CD4-positive, alpha-beta T cell (primary cell): ENCODE measurements around the gene RHOBTB3. TPM values are rescaled to one million over a fixed set of nuclear protein-coding genes. Genes with fewer than 3 reads are reported as not detected.

Source experiments
- ATAC-seq: fragments of 200-7000 bp; cut with Tn5 transposase; one replicate; pipeline ENCODE4 v1.10.0; 2022; ENCODE audit warnings: mild to moderate bottlenecking; ENCODE audit not compliant: poor library complexity
- CTCF ChIA-PET: fragments of 350-600 bp; sonication (Branson Sonifier 250); formaldehyde crosslinking; loops from one replicate; lab custom pipeline; 2021; ENCODE audit warnings: antibody characterized with exemption, inconsistent platforms; lab: Charles Lee
- POLR2A ChIA-PET: fragments of 350-600 bp; sonication (Branson Sonifier 250); formaldehyde crosslinking; loops from one replicate; lab custom pipeline; 2021; ENCODE audit warnings: antibody characterized with exemption, inconsistent platforms; lab: Charles Lee
- DNase-seq, 14 experiments: peaks; one replicate each; pipeline ENCODE4 v3.0.0-alpha.2; 2013 to 2020; ENCODE audit warnings: mixed read lengths in 2 of 14
- H3K27ac ChIP-seq, 2 donors: one replicate each; pipeline versions ENCODE4 v1.5.1 to v1.7.0; 2013; ENCODE audit warnings: low read length in 2 of 2, low read depth in 1 of 2, mild to moderate bottlenecking in 1 of 2
- H3K27me3 ChIP-seq, 2 experiments: 1 replicate in 1 of 2; 2 replicates in 1 of 2; pipeline versions ENCODE4 v1.6.1 to v1.7.0; 2013; ENCODE audit warnings: low read length in 2 of 2, control low read depth in 1 of 2, mild to moderate bottlenecking in 1 of 2, moderate library complexity in 1 of 2; ENCODE audit not compliant: insufficient read depth in 2 of 2, control insufficient read depth in 1 of 2
- H3K36me3 ChIP-seq: one replicate; pipeline ENCODE4 v1.6.1; 2013; ENCODE audit warnings: low read length, control low read depth; ENCODE audit not compliant: insufficient read depth
- H3K4me1 ChIP-seq: one replicate; pipeline ENCODE4 v1.6.1; 2013; ENCODE audit warnings: low read length, control low read depth; ENCODE audit not compliant: insufficient read depth
- H3K4me3 ChIP-seq: one replicate; pipeline ENCODE4 v1.5.1; 2013; ENCODE audit warnings: mild to moderate bottlenecking, low read length, moderate library complexity
- H3K9me3 ChIP-seq, 2 experiments: 1 replicate in 1 of 2; 2 replicates in 1 of 2; pipeline versions ENCODE4 v1.6.1 to v1.7.0; 2013; ENCODE audit warnings: low read length in 2 of 2, mild to moderate bottlenecking in 2 of 2, control low read depth in 1 of 2, moderate library complexity in 1 of 2; ENCODE audit not compliant: control insufficient read depth in 1 of 2, insufficient read depth in 1 of 2
- H3K27ac Mint-ChIP-seq: one replicate; pipeline ENCODE4 v1.8.0; 2020; ENCODE audit warnings: mixed read lengths
- H3K27me3 Mint-ChIP-seq: one replicate; pipeline ENCODE4 v1.8.0; 2021; ENCODE audit warnings: mixed read lengths
- H3K36me3 Mint-ChIP-seq: one replicate; pipeline ENCODE4 v1.8.0; 2021; ENCODE audit warnings: low read depth, mixed read lengths
- H3K4me1 Mint-ChIP-seq: one replicate; pipeline ENCODE4 v1.8.0; 2021; ENCODE audit warnings: low read depth, mixed read lengths
- H3K4me3 Mint-ChIP-seq: one replicate; pipeline ENCODE4 v1.8.0; 2020; ENCODE audit warnings: mild to moderate bottlenecking, mixed read lengths
- H3K9me3 Mint-ChIP-seq: one replicate; pipeline ENCODE4 v1.8.0; 2020; ENCODE audit warnings: mixed read lengths
- intact Hi-C, 2 experiments: fragments of 100-400 bp; cut with DNase I in 1 of 2; cut with micrococcal nuclease in 1 of 2; formaldehyde crosslinking; loops; one replicate each; pipeline versions ENCODE4 v1.15.1 to v1.9.0; 2023 to 2025; cut with DNase I, micrococcal nuclease
- total RNA-seq, 174 experiments: library from RNA in 2 of 174; stranded (reverse) in 2 of 174; gene quantifications; one replicate each; pipeline ENCODE4 v1.2.3 and lab custom pipeline; 2021 to 2026
- TF ChIP-seq, protein P1 (sequence below): fragments of 200-600 bp; IDR thresholded peaks from one replicate; pipeline ENCODE4 v1.8.0; 2022; ENCODE audit warnings: antibody characterized with exemption, mild to moderate bottlenecking

The RHOBTB3 gene
- total RNA-seq, 2 experiments from 2014 or later: 3.8 to 4.3 TPM

DNA sequence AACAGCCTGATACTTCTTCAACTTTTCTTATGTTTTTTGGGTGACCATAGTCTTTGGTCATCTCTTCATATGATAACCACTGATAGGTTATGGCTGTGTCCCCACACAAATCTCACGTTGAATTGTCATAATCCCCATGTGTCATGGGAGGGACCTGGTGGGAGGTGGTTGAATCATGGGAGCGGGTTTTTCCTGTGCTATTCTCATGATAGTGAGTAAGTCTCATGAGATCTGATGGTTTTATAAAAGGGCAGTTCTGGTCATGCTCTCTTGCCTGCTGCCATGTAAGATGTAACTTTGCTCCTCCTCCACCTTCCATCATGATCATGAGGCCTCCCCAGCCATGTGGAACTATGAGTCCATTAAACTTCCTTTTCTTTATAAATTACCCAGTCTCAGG is 8.7 kb downstream of the RHOBTB3 start:
- DNase-seq (no peak), ATAC-seq (no peak)
- CTCF ChIA-PET: no interaction called here
- H3K27ac Mint-ChIP-seq: no peak overlapping the region
- no peak overlapping the region for H3K4me3 ChIP-seq
- POLR2A ChIA-PET: no interaction called here
- H3K27me3 Mint-ChIP-seq: peaks cover 6% of the 10 kb centered on the region
- TF ChIP-seq, protein P1, sequence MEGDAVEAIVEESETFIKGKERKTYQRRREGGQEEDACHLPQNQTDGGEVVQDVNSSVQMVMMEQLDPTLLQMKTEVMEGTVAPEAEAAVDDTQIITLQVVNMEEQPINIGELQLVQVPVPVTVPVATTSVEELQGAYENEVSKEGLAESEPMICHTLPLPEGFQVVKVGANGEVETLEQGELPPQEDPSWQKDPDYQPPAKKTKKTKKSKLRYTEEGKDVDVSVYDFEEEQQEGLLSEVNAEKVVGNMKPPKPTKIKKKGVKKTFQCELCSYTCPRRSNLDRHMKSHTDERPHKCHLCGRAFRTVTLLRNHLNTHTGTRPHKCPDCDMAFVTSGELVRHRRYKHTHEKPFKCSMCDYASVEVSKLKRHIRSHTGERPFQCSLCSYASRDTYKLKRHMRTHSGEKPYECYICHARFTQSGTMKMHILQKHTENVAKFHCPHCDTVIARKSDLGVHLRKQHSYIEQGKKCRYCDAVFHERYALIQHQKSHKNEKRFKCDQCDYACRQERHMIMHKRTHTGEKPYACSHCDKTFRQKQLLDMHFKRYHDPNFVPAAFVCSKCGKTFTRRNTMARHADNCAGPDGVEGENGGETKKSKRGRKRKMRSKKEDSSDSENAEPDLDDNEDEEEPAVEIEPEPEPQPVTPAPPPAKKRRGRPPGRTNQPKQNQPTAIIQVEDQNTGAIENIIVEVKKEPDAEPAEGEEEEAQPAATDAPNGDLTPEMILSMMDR: no peak
- H3K9me3 Mint-ChIP-seq: no peaks in the 10 kb centered on the region
- no peaks in the 10 kb centered on the region for H3K27me3 ChIP-seq
- no peaks in the 10 kb centered on the region for H3K4me1 Mint-ChIP-seq
- no peaks in the 10 kb centered on the region for H3K36me3 ChIP-seq
- no peaks in the 10 kb centered on the region for H3K36me3 Mint-ChIP-seq
- no peak overlapping the region for H3K4me3 Mint-ChIP-seq
- intact Hi-C loops: no loop called here
- no peak overlapping the region for H3K27ac ChIP-seq
- no peaks in the 10 kb centered on the region for H3K4me1 ChIP-seq
- no peaks in the 10 kb centered on the region for H3K9me3 ChIP-seq

DNA sequence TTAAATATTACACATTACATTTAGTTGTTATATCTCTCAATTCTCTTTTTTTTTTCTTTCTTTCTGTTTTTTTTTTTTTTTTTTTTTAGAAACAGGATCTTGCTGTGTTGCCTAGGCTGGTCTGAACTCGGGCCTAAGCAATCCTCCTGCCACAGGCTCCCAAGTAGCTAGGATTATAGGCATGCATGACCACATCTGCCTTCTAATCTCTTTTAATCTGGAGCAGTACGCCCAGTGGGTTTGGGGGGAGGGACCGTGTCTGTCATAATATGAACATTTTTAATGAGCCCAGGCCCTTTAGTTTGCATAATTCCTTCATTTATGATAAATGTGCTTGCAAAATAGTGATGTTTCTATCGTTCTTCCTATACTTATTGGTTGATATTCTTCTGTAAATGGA is 10.3 kb downstream of the RHOBTB3 start:
- H3K4me1 ChIP-seq: no peaks in the 10 kb centered on the region

DNA sequence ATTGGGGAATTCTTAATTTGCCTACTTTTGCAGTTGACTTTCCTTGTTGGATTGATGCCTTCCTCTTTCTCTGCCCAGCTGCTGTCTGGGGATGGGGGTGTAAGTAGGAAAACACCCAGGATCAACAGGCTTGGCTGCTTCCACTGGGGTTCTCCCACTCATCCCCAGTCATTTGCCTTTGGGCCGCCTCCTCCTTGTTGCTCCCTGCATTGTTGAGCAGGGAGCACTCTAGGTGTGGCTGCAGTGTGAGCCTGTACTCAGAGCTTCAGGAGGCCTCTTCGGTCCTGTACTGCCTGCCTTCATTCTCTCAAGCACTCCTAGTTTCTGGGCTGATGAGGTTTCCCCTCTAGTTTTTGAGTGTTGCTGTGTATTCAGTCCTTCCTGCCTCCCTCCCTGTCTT is 12.1 kb downstream of the RHOBTB3 start:
- no peaks in the 10 kb centered on the region for H3K4me1 ChIP-seq
- POLR2A ChIA-PET: no interaction called here
- intact Hi-C loops: no loop called here
- H3K27me3 ChIP-seq: no peaks in the 10 kb centered on the region
- ATAC-seq (no peak), DNase-seq (no peak)
- H3K36me3 Mint-ChIP-seq: no peaks in the 10 kb centered on the region
- H3K9me3 Mint-ChIP-seq: no peaks in the 10 kb centered on the region
- CTCF ChIA-PET: no interaction called here
- H3K36me3 ChIP-seq: no peaks in the 10 kb centered on the region
- no peak overlapping the region for H3K4me3 ChIP-seq
- H3K27ac ChIP-seq: no peak overlapping the region
- H3K27ac Mint-ChIP-seq: no peak overlapping the region
- no peaks in the 10 kb centered on the region for H3K4me1 Mint-ChIP-seq
- H3K27me3 Mint-ChIP-seq: no peaks in the 10 kb centered on the region
- TF ChIP-seq, protein P1: no peak
- H3K4me3 Mint-ChIP-seq: no peak overlapping the region
- no peaks in the 10 kb centered on the region for H3K9me3 ChIP-seq

More for the DNA sequence above, 10.3 kb downstream of the RHOBTB3 start:
- H3K27ac Mint-ChIP-seq: no peak overlapping the region
- POLR2A ChIA-PET: no interaction called here
- TF ChIP-seq, protein P1: no peak
- Histone ChIP-seq H3K4me3 (no peak overlapping the region), H3K27me3 (no peaks in the 10 kb centered on the region), H3K27ac (no peak overlapping the region), H3K9me3 (no peaks in the 10 kb centered on the region), H3K36me3 (no peaks in the 10 kb centered on the region)
- no peaks in the 10 kb centered on the region for H3K27me3 Mint-ChIP-seq
- ATAC-seq (no peak), DNase-seq (no peak)
- CTCF ChIA-PET: interaction anchor here (0.6 kb wide), 1 partner anchor 21 kb away, joined by 3 read pairs; no protein-coding TSS in a partner anchor
- intact Hi-C loops: no loop called here
- H3K4me3 Mint-ChIP-seq: no peak overlapping the region
- H3K36me3 Mint-ChIP-seq: no peaks in the 10 kb centered on the region
- no peaks in the 10 kb centered on the region for H3K4me1 Mint-ChIP-seq
- H3K9me3 Mint-ChIP-seq: no peaks in the 10 kb centered on the region
